WI38 (cell line): ENCODE measurements around the gene MED13L.

Experiments
- H3K4me3 ChIP-seq: 2 replicates; pipeline ENCODE4 v1.5.1; 2011; ENCODE audit warnings: low read depth, mild to moderate bottlenecking, control low read depth, low read length
- TF ChIP-seq, protein P1 (sequence below): IDR thresholded peaks from 2 replicates; pipeline ENCODE4 v1.5.1; 2012; ENCODE audit warnings: low read depth, mild to moderate bottlenecking, control low read depth, low read length

MED13L gene

DNA sequence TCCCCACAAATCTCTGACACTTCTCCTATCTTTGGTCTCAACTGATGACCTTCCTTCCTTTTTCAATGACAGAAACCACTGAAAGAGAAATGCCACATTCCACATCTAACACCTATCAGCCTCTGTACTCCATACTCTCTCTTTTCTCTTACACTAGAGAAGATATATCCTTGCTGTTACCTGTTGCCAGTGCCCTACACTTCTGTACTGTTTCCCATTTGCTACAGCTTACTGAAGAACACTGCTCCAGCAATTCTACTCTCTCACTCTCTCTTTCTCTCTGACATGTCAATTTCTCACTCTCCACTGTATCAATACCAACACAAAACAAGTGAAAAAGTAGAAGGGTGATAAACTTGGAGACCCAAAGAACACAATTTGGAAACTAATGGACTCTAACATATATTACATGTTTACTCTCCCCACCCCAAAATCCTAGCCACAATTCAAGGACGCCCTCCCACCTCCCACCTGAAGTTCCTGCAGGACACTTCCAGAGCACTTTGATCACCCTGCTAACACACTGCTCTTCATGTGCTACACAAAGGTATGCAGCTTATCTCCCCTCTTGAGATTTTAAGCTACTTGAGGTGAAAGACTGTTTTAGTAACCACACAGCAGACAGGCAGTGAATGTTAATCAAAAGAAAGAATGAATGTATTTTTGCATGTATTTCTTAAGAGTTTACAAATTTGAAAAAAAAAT lies 95.0 kb downstream of the MED13L start:
- H3K4me3 ChIP-seq = no peak overlapping the region
- TF ChIP-seq, protein P1, sequence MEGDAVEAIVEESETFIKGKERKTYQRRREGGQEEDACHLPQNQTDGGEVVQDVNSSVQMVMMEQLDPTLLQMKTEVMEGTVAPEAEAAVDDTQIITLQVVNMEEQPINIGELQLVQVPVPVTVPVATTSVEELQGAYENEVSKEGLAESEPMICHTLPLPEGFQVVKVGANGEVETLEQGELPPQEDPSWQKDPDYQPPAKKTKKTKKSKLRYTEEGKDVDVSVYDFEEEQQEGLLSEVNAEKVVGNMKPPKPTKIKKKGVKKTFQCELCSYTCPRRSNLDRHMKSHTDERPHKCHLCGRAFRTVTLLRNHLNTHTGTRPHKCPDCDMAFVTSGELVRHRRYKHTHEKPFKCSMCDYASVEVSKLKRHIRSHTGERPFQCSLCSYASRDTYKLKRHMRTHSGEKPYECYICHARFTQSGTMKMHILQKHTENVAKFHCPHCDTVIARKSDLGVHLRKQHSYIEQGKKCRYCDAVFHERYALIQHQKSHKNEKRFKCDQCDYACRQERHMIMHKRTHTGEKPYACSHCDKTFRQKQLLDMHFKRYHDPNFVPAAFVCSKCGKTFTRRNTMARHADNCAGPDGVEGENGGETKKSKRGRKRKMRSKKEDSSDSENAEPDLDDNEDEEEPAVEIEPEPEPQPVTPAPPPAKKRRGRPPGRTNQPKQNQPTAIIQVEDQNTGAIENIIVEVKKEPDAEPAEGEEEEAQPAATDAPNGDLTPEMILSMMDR = no peak

DNA sequence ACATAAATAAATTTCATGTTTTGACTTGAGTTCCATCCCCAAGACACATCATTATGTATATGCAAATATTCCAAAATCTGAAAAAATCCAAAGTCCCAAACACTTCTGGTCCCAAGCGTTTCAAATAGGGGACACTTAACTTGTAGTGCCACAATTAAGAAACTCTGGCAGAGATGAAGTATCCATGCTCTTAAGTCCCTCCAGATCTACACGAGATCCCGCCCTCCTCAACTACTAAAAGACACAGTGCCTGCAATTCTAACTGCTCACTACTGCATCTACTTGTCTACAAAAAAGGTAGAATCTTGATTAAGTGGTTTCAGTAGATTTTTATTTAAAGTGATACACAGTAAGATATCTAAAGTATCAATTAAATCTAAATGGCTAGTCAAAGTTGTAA lies 97.0 kb downstream of the MED13L start:
- H3K4me3 ChIP-seq = no peak overlapping the region
- TF ChIP-seq, protein P1 = no peak

DNA sequence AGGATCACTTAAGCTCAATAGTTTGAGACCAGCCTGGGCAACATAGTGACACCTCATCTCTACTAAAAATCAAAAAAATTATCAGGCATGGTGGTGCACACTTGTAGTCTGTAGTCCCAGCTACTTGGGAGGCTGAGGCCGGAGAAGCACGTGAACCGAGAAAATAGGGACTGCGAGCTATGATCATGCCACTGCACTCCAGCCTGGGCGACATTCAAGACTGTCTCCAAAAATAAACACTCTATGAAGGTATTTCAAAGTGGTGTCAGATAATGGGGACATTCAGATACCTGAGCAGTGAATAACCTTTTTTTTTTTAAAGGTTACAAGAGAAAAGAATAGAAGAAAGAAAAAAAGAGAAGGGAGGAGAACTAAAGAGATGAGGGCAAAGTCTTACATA lies 98.1 kb downstream of the MED13L start:
- no peak overlapping the region for H3K4me3 ChIP-seq
- TF ChIP-seq, protein P1 = no peak

DNA sequence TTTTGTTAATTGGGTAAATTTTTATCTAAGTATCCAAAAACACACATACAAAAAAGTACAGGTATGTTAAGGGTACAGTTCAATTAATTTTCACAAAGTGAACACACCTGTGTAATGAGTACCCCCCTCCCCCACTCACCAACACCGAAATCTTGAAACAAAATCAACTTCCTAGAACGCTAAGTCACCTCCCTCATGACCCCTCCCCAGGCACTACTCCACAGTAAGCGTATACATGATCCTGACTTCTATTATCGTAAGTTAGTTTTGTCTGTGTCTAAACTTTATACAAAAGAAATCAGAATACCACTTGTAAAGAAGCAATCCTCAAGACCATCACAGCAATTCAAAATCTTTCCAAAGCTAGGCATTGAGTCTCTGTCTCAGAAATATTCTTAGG lies 100.5 kb downstream of the MED13L start:
- TF ChIP-seq, protein P1 = no peak
- H3K4me3 ChIP-seq = no peak overlapping the region

DNA sequence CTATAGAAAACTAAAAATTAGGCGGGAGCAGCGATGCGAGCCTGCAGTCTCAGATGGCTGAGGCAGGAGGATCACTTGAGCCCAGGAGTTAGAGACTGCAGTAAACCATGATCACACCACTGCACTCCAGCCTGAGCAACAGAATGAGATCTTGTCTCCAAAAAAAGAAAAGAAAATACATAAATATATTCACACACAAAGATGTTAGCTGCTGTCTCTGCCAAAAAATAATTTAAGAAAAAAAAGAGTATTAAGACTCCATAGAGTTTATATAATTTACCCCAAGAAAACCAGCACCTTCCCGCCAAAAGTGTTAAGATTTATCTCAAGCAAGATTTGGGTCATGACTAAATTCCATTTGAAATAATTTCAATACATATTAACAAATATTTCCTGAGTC lies 102.6 kb downstream of the MED13L start:
- H3K4me3 ChIP-seq = no peak overlapping the region
- TF ChIP-seq, protein P1 = no peak

DNA sequence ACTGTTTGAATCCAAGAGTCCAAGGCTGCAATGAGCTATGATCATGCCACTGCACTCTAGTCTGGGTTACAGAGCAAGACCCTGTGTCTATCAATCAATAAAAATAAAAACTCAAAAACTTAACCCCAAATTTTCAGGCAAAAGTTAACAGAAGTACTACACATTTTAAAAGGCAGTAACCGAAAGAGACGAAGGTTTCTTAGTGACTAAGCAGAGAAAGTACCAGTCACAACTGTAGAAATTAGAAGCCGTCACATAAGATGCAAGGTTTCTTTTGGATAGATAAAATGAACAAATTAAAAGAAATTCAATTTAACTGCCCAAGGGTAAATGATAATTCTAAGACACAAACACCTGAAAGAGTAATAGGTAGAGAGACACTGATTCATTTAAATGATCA lies 103.5 kb downstream of the MED13L start:
- TF ChIP-seq, protein P1 = no peak
- H3K4me3 ChIP-seq = no peak overlapping the region

DNA sequence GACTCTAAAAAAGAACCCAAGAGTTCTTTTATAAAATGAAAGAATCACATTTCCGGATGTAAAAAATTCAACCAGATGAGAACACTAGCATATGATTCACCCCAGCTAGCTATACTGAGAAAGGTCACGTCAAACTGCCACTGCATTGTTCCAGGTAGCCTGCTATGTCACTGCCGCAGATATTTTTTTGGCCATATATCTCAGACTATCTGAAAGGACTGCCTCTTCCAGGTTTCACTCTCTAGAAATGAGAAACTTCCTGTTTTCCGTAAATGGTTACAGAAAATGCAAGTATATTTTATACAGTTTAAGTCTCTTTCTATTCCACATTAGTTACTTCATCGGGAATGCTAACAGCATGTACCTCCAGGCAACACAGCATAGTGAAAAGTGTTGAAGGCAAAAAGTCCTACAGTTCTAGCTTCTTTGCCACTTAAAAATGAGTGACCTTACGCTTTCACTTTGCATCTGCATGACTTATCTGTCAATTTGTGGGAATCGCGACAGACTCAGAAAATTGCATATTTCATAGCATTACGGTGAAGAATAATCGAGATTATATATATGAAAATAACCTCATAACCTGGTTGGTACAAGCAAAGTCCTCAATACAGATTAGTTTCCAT lies 105.2 kb downstream of the MED13L start:
- no peak overlapping the region for H3K4me3 ChIP-seq
- TF ChIP-seq, protein P1 = no peak
